Muscle of arm (tissue), 12 donors: ENCODE measurements around the gene PIP4K2A. TPM values are rescaled to one million over a fixed set of nuclear protein-coding genes. Genes with fewer than 3 reads are reported as not detected.
"Not testable (repeated sequence)": the region's sequence is repeated elsewhere in the genome, so short reads cannot be mapped to it uniquely, and the experiment has no call there.

ENCODE experiments used
- DNase-seq: peaks from one replicate; pipeline ENCODE4 v3.0.0-alpha.2; 2013
- polyA plus RNA-seq, 12 donors: library from polyadenylated mRNA; unstranded; fragments of 120-200 nt; gene quantifications; one replicate each; pipeline ENCODE4 v1.2.1, GENCODE V29; 2013; ENCODE audit not compliant: insufficient read length in 12 of 12

PIP4K2A gene
- polyA plus RNA-seq, 12 donors, result 15.6 to 111 (median 24.2) TPM

DNA sequence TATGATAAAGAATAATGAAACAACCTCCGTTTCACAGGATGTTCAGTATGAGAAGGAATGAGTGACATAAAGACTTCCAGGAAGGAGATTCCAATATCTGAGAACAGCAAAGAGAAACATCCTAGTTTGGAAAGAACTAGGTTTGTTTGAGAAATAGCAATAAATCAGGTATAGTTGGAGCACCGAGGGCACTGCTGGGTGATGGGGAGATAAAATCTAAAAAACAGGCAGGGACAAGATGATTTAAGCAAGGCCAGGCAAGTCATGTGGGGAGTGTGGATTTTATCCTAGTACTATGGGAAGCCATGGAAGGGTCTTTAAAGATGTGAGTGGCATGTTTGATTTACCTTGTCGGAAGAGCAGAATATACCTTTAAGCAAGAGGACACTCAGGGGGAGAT is 199.4 kb downstream of the PIP4K2A start:
- no peak for DNase-seq

DNA sequence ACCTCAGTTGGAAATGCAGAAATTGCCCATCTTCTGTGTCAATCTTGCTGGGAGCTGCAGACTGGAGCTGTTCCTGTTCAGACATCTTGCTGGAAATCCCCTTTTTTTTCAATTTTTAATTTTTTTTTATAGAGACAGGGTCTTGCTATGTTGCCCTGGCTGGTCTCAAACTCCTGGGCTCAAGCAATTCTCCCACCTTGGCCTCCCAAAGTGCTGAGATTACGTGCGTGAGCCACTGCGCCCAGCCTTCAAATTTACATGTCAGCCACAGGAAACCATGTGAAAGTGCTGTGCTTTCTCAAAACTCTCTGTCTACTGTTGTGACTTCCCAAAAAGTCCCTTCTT is 200.0 kb downstream of the PIP4K2A start:
- not testable (repeated sequence) for DNase-seq

DNA sequence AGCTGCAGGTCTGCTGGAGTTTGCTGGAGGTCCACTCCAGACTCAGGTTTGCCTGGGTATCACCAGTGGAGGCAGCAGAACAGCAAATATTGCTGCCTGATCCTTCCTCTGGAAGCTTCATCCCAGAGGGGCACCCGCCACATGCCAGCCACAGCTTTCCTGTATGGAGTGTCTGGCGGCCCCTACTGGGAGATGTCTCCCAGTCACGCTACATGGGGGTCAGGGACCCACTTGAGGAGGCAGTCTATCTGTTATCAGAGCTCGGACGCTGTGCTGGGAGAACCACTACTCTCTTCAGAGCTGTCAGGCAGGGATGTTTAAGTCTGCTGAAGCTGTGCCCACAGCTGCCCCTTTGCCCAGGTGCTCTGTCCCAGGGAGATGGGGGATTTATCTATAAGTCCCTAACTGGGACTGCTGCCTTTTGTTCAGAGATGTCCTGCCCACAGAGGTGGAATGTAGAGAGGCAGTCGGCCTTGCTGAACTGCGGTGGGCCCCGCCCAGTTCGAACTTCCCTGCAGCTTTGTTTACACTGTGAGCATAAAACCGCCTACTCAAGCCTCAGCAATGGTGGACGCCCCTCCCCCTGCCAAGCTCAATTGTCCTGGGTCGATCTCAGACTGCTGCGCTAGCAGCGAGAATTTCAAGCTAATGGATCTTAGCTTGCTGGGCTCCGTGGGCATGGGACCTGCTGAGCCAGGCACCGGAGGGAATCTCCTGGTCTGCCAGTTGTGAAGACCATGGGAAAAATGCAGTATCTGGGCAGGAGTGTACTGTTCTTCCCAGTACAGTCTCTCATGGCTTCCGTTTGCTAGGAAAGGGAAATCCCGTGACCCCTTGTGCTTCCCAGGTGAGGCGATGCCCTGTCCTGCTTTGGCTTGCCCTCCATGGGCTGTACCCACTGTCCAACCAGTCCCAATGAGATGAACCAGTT is 200.6 kb downstream of the PIP4K2A start:
- not testable (repeated sequence) for DNase-seq

DNA sequence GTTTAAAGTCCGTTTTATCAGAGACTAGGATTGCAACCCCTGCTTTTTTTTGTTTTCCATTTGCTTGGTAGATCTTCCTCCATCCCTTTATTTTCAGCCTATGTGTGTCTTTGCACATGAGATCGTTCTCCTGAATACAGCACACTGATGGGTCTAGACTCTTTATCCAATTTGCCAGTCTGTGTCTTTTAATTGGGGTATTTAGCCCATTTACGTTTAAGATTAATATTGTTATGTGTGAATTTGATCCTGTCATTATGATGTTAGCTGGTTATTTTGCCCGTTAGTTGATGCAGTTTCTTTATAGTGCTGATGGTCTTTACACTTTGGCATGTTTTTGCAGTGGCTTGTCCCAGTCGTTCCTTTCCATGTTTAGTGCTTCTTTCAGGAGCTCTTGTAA is 202.4 kb downstream of the PIP4K2A start:
- not testable (repeated sequence) for DNase-seq

DNA sequence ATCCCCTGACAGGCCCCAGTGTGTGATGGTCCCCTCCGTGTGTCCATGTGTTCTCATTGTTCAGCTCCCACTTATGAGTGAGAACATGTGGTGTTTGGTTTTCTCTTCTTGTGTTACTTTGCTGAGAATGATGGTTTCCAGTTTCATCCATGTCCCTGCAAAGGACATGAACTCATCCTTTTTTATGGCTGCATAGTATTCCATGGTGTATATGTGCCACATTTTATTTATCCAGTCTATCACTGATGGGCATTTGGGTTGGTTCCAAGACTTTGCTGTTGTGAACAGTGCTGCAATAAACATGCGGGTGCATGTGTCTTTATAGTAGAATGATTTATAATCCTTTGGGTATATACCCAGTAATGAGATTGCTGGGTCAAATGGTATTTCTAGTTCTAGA is 206.2 kb downstream of the PIP4K2A start:
- not testable (repeated sequence) for DNase-seq

DNA sequence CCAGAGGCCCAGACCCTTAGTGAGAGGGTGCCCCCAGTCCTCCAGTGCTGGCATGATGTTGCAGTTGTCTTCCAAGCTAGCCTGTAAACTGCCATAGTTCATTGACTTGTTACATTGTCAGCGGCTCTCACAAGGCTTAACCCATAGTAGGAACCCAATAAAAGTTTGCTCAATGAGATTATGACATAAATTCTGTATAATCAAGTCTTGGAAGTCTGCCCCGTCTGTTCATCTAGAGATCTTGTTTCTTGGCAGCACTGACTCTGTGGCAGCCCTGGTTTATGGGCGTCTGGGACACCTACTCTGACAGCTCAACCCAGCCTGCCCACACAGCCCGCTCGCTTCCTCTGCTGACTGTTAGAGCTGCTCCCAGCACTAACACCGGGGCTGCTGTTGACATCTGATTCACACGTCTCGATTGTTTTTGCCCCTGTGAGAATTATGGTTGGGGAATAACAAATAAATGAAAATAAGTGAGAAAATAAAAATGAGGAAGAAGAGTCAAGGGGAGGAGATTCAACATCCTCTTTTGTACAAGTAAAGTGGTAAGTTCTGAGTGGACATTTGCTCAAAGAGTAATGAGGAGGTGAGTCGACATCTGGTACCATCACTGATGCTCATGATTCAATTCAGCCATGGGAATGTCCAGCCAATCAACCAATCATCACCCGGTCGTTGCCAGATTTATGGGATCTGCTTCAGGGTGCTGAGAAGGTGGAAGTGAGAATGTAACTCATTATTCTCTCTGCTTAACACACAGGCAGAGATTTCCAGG is 208.3 kb downstream of the PIP4K2A start:
- no peak for DNase-seq

DNA sequence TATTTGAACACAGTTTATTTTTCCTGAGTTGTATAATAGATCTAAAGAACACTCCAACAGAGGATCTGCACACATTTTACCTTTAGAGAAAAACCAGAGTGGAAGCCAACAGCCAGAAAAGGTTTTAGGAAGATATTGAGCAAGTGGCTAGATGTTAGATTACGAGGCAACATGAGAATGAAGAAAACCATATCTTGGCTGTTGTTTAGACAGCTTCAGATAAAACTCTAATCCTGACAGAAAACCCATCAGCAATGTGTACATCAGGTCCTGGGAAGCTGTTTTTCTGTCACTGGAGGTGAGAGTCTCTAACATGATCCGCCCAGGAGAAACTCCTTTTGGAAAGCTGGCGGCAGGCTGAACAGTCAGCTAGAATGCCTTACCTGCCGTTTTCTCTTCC is 209.6 kb downstream of the PIP4K2A start:
- no peak for DNase-seq

DNA sequence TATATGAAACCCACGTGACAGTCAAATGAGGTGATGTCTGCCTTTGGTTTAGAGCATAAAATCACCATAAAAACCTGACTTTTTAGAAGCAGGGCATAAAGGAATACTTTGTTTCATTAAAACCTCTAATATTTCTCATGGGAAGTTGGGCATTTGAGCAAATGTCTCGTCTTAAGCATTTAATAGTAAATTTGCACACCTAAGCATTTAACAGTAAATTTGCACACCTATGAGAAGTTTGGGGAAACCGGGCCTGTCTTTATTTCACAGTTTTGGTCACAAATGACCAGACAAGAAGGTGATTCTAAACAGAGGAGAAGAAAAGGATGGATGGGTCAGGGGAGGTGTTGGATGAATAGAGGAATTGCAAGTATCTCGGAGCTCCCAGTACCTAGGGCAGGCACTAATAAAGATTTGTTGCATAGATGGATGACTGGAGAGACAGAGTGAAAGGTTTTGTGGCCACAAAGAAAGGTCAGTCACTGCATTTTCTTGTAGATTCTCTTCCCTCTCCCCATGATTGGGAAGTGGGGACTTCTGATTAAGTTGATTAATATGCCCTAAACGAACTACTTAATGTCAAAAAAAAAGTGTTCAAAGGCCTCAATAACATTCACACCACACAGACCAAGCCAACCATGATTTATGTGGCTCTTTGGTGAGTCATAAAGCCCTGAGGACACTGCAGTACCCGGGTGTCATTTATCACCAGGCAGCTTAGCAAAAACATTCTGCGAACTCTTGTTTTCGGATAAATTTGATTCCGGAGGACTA is 210.9 kb downstream of the PIP4K2A start:
- no peak for DNase-seq

DNA sequence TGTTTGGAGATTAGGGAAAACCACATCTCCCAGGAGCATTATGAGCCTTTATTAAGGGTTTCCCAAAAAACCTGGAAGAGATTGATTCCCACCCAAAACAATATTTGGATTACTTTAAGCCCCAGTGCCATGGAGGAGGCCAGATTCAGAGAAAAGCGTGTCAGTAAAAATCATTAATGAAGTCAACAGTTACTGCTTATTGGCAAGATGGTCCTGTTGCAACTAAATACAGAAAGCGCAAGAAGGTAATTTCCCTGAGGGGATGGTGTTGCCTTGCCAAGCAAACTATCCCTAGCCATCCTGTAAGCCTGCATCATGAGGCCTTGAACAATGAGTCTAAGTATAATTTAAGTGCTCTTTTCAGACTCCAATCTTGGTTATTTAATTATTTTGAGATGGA is 212.5 kb downstream of the PIP4K2A start:
- DNase-seq, result no peak

DNA sequence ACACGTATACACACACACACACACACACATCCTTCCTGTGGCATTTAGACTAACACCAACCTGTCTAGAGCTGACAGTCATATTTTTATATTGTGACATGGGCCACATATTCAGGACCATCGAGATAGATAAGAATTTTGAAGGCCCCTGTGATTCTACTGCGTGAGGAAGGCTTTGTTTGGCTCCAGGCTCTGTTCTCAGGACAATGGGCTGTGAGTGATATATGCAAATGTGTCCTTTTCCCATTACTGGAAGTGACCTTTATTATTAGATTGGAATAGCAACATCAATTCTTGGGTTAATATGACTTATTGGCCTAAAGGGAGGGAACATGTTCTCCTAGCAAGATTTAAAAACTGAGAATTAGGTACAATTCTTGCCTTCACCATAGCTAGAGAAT is 213.0 kb downstream of the PIP4K2A start:
- DNase-seq, result no peak

DNA sequence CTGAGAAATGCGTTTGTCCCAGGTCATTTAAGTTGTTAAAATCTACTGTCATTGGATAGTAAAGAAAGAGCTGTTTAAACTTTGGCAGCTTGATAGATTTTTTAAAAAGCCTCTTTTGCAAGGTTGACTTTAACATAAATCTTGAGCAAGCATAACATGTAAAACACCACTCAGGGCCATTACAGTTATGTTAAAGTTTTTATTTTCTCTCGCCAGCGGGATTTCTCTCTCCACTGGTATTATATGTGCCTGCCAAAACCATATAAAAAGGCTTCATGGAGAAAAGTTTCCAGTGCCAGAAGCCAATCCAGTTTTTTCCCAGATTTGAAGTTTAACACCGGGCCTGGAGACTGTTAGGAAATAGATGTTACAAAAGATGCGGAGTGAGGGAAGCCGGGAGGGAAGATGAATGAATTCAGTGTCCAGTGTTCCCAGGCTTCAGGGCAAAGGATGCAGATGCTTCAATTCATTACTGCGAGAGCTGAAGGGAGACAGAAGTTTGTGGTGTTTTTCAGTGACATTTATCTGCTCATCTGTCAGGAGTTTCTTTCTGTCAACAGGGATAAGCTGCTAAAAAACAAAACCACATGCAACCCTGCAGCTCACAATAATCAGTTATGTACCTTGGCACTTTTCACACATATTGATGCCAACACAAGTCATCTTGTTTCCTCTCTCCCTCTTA is 213.6 kb downstream of the PIP4K2A start:
- peak; percentile 56 for DNase-seq

DNA sequence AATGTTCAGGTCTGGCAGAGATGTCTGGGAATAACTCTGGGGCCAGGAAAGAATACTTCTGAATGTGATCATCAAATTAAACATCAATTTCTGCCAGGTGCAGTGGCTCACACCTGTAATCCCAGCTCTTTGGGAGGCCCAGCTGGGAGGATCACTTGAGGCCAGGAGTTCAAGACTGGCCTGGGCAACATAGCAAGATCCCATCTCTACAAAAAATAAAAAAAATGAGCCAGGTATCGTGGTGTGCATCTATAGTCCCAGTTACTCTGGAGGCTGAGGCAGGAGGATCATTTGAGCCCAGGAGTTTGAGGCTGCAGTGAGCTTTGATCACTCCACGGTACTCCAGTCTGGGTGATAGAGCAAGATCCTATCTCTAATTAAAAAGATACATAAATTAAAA is 214.4 kb downstream of the PIP4K2A start:
- DNase-seq, result not testable (repeated sequence)

DNA sequence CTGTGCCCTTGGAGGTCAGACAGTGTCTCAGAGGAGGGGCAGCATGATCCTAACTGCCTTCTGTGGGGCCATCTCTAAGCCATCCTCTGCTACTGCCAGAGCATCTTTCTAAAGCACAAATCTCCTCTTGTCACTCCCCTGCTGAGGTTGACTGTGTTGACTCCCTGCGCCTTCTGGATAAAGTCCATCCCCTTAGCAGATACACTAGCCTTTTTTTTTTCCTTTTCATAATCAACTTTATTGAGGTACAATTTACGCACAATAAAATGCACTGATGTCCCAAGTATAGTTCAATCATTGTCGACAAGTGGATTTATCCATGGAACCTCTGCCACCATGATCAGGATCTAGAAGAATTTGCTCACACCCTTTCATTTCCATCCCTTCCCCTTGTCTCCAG is 219.0 kb downstream of the PIP4K2A start:
- no peak for DNase-seq

DNA sequence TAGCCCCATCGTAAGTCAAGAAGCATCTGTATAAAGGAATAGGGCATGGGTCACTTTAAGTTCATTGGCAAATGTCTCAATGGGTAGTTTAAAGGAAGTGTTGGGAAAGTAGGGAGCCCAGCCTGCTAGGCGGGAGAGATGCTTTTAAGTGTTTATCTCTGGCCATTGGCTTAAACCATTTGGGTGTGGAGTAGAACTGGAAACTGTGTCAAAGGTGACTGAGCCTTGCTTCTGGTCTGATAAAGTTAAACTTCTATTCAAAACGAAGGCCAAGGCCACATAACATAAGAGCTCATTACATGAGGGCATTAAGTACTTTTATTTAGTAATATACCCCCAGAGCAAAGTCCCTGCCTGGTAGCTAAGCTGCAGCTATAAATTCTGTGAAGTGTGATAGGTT is 220.4 kb downstream of the PIP4K2A start:
- DNase-seq, result no peak

DNA sequence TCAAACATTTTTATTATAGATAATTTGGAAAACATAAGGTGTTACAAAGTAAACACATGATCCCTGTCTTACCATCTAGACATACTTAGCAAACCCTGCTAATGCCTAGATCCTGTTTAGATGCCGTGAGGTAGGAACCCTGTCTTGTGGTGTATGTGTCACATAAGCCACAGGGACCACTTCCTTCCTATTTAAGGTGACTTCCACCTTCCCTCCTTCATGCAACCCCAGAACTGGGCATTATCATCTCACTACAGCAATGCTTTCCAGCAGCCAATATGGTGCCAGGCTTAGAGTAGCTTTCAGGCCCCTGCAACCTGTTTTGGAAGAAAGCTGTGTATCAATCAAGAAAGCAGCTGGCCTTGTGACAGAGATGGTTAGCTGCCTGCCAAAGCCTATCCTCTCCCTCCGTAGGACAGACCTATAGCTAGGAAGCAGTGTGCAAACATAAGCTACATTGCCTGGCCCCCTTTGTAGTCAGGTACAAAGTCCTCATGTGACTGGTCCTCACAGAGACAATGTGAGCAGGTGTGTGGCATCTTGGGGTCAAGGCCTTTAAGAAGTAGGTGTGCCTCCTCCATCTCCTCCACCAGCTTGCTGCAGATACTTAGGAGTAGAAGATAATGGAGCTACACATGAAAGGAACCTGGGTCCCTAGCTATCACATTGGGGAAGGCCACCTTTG is 222.3 kb downstream of the PIP4K2A start:
- no peak for DNase-seq

DNA sequence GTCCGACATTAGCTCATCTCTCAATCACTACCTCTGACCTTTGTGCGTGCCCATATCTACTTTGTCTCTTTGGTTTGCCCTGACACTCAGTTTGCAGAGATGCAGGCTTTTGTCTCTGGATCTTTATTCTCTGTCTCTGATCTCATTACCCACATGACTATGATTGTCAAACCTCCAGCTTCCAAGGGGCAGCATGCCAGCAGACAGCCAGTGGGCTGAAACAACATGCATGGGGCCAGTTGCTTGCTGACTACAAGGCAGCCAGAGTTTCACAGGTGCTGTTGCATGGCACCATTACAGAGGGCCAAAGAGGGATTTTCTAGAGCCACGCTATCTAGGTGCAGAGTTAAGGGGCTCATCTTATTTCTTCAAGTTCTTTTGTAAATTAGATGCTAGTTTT is 222.9 kb downstream of the PIP4K2A start:
- no peak for DNase-seq

DNA sequence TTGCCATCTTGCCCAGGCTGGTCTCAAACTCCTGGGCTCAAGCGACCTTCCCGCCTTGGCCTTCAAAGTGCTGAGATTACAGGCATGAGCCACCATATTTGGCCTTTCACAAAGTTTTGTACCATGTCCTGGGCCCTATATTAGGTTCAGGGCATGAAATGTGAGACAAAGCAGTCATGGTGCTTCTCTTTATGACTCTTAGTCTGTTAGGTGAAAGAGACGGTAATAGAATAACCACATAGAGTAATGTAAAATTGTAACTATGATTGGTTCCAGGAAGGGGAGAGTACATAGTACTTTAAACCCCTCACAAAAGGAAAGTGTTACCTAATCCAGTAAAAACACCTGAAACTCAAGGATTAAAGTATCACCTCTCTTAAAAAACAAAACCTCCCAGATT is 224.4 kb downstream of the PIP4K2A start:
- DNase-seq, result no peak

DNA sequence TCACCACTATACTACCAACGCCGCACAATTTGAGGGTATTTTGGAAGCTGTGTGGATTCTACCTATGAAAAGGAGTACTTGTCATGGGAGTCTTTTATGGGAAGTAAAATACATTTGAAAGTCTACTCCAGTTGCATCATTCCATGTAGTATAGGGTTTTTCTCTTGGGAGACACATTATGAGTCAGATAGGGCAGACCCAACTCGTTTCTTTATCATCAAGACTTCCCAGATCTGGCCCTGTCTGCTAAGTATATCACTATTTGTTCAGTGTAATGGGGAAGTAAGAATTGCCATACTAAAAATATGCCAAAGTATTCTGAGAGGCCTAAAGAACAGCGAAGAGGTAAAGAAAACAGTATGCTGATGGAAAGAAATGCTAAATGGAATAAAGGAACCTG is 224.9 kb downstream of the PIP4K2A start:
- no peak for DNase-seq

DNA sequence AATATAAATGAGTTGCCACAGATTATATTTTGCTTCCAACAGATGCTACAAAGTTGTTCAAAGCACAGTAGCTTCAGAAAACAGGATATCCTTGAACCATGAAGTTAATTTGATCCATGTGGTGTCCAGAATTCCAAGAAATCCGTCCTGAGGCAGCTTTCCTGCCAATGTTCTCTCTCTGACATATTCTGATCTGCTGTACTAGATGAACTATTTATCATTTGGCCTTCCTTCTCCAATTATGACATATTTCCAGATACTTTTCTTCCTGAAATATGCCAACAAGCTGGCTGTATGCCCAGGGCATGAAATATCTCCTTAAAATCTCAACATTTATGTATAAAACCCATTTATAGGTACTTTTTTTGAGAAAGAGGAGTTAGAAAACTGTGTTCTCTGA is 227.9 kb downstream of the PIP4K2A start:
- no peak for DNase-seq
